ENCODE data around the gene BRD1. TPM values are rescaled to one million over a fixed set of nuclear protein-coding genes. Genes with fewer than 3 reads are reported as not detected.
A peak's percentile ranks its signal among the peaks of the same experiment; 100 is the strongest.
"Not testable (repeated sequence)": the region's sequence is repeated elsewhere in the genome, so short reads cannot be mapped to it uniquely, and the experiment has no call there.

The BRD1 gene
- total RNA-seq, 1 experiment from 2014 or later: 51.2 TPM

DNA sequence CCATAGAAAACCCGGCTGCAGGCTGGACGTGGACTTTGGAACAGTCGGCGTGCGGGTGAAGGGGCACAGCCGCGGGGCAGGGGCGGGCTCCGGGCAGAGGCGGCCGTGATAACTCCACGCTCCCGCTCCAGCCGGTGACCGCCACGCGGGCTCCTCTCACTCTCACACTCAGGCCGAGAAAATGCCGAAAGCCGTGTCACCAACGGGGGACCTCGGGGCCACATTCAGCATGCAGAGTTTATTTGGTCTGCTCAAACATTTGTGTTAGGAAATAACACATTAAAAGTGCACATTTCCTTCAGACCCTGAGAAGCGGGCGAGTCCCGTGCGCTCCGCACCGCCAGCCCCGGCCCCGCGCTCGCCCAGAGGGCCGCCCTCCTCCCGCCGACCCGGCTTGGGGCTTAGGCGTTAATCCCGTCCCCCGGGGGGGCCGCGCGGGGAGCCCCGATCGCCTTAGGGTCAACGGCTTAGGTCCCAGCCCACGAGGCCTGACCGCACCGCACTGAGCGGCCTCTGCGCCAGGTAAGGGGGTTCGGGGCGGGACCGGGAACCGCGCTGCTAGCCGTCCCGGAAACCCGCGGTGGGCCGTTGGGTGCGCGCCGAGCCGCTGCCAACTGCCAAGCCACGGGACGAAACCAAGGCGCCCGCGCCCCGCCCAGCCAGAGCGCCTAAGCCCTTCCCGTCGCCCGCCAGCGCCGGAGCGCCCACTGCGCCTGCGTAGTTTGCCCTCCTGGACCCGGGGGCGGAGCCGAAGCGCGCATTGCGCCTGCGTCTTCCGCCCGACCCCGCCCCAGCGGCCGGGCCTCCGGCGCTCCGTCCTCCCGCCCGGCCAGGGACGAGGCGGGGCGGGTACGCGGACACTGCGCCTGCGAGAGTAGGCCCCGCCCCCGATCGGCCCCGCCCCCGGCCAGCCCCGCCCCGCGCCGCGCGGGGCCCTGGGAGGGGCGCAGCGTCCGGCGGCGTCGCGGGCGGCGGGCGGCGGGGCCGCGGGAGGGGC lies 25.5 kb upstream of the BRD1 start, which contains the start of gene ZBED4:
Gene ZBED4, plus strand, starts transcription at position 947 of the 997 bp plus-strand sequence. CDS start 29,819 bp downstream, outside the sequence.
- Histone ChIP-seq H3K27me3 (replicated peaks; ENCODE audit: insufficient read depth, low read depth, low read length, poor library complexity) (peaks cover 28% of the 10 kb centered on the region), H3K36me3 (ENCODE audit: insufficient read depth, low read length, poor library complexity, severe bottlenecking) (no peaks in the 10 kb centered on the region), H3K4me1 (ENCODE audit: insufficient read depth, low read length, poor library complexity, severe bottlenecking) (peaks cover 12% of the 10 kb centered on the region), H3K27ac (ENCODE audit: low read depth, low read length, poor library complexity, severe bottlenecking) (peak within 1 kb of the TSS; percentile 88), H3K9me3 (ENCODE audit: low read depth, low read length, poor library complexity, severe bottlenecking) (no peaks in the 10 kb centered on the region), H3K4me3 (ENCODE audit: low read depth, low read length, poor library complexity, severe bottlenecking) (peak within 1 kb of the TSS; percentile 84)
- ChIA-PET POLR2A (ENCODE audit: low non-redundant PET) (no interaction called here), CTCF (no interaction called here)
- peak; percentile 98 for DNase-seq (ENCODE audit: low spot score)
- BruUV-seq (replicated peaks): no TSS peak
- intact Hi-C loops (cut with micrococcal nuclease; ENCODE audit: unreplicated experiment): no loop called here
- TF ChIP-seq, protein P1, sequence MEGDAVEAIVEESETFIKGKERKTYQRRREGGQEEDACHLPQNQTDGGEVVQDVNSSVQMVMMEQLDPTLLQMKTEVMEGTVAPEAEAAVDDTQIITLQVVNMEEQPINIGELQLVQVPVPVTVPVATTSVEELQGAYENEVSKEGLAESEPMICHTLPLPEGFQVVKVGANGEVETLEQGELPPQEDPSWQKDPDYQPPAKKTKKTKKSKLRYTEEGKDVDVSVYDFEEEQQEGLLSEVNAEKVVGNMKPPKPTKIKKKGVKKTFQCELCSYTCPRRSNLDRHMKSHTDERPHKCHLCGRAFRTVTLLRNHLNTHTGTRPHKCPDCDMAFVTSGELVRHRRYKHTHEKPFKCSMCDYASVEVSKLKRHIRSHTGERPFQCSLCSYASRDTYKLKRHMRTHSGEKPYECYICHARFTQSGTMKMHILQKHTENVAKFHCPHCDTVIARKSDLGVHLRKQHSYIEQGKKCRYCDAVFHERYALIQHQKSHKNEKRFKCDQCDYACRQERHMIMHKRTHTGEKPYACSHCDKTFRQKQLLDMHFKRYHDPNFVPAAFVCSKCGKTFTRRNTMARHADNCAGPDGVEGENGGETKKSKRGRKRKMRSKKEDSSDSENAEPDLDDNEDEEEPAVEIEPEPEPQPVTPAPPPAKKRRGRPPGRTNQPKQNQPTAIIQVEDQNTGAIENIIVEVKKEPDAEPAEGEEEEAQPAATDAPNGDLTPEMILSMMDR (conservative IDR thresholded peaks at IDR 0.05; ENCODE audit: low read depth, low read length): no peak
- no peak for TF ChIP-seq EZH2 (IDR thresholded peaks at IDR 0.05; ENCODE audit: borderline replicate concordance, low read depth, low read length, poor library complexity, severe bottlenecking)

DNA sequence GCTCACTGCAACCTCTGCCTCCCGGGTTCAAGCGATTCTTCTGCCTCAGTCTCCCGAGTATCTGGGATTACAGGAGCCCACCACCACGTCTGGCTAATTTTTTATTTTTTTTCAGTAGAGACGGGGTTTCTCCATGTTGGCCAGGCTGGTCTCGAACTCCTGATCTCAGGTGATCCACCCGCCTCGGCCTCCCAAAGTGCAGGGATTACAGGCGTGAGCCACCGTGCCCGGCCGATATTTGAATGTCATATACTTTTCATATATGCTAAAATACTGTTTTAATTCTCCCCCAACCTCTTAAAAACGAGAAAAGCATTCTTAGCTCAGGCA lies 24.9 kb upstream of the BRD1 start:
- DNase-seq (ENCODE audit: low spot score); BruUV-seq (replicated peaks); POLR2A ChIA-PET (ENCODE audit: low non-redundant PET); H3K36me3 ChIP-seq (ENCODE audit: insufficient read depth, low read length, poor library complexity, severe bottlenecking); CTCF ChIA-PET; H3K9me3 ChIP-seq (ENCODE audit: low read depth, low read length, poor library complexity, severe bottlenecking); intact Hi-C loops (cut with micrococcal nuclease; ENCODE audit: unreplicated experiment): not testable (repeated sequence)
- Histone ChIP-seq H3K27ac (ENCODE audit: low read depth, low read length, poor library complexity, severe bottlenecking) (peak overlapping the region; percentile 88), H3K4me1 (ENCODE audit: insufficient read depth, low read length, poor library complexity, severe bottlenecking) (peaks cover 12% of the 10 kb centered on the region), H3K4me3 (ENCODE audit: low read depth, low read length, poor library complexity, severe bottlenecking) (peak overlapping the region; percentile 84), H3K27me3 (replicated peaks; ENCODE audit: insufficient read depth, low read depth, low read length, poor library complexity) (peaks cover 35% of the 10 kb centered on the region)

DNA sequence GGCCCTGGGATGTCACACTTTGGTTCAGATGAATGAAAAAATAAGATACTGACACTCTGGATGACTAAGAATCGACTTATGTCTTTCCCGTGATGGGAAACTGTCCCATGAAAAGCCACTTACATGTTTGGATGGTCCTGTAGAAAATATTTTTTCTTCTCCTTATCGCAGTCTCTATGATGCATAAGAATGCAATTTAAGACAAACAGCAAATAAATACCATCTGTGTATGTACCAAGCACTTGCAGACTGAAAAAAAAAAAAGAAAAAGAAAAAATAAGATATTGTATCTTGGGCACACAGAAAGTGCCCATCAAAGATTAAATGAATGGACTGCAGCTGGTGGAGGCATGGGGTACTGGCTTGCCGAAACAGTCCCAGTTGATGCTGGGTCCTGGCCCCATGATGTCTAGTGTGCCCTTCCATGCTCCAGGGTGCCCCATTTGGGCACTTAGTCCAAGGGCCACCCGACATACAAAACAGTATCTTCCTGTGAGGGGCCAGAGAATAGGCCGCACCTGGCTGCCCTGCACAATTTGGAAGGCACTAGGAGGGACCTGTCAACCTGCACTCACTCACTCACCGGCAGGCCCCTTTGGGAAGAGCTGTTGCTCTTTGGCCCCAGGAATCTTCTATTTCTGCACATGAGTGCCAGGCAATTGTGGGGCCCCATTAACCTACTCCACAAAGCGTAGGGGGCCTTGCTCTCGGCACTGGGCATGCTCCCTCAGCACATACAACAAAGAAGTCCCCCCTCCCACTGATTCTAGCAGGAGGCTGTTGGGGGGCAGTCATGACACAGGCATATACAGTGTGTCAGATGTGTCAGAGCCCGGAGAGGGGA lies 23.5 kb upstream of the BRD1 start:
- H3K4me1 ChIP-seq (ENCODE audit: insufficient read depth, low read length, poor library complexity, severe bottlenecking): peaks cover 12% of the 10 kb centered on the region
- peaks cover 43% of the 10 kb centered on the region for H3K27me3 ChIP-seq (replicated peaks; ENCODE audit: insufficient read depth, low read depth, low read length, poor library complexity)
- H3K9me3 ChIP-seq (ENCODE audit: low read depth, low read length, poor library complexity, severe bottlenecking): no peaks in the 10 kb centered on the region
- no peak for DNase-seq (ENCODE audit: low spot score)
- H3K27ac ChIP-seq (ENCODE audit: low read depth, low read length, poor library complexity, severe bottlenecking): no peak overlapping the region
- BruUV-seq (replicated peaks): no TSS peak
- H3K4me3 ChIP-seq (ENCODE audit: low read depth, low read length, poor library complexity, severe bottlenecking): no peak overlapping the region
- no peaks in the 10 kb centered on the region for H3K36me3 ChIP-seq (ENCODE audit: insufficient read depth, low read length, poor library complexity, severe bottlenecking)
- ChIA-PET POLR2A (ENCODE audit: low non-redundant PET) (no interaction called here), CTCF (no interaction called here)
- TF ChIP-seq, protein P1 (conservative IDR thresholded peaks at IDR 0.05; ENCODE audit: low read depth, low read length): no peak
- TF ChIP-seq EZH2 (IDR thresholded peaks at IDR 0.05; ENCODE audit: borderline replicate concordance, low read depth, low read length, poor library complexity, severe bottlenecking): no peak
- intact Hi-C loops (cut with micrococcal nuclease; ENCODE audit: unreplicated experiment): no loop called here

Measured in A673 (cell line).